ENCODE results near the gene KIF7.
"Not testable (repeated sequence)": the region's sequence is repeated elsewhere in the genome, so short reads cannot be mapped to it uniquely, and the experiment has no call there.

KIF7 gene

GRCh38 chr15:89615135-89615534 lies 40.1 kb downstream of the KIF7 start:
- no peak for DNase-seq

- DNase-seq: no peak
These were observed 41.1 kb downstream of the KIF7 start for GRCh38 chr15:89614164-89614563.

DNA sequence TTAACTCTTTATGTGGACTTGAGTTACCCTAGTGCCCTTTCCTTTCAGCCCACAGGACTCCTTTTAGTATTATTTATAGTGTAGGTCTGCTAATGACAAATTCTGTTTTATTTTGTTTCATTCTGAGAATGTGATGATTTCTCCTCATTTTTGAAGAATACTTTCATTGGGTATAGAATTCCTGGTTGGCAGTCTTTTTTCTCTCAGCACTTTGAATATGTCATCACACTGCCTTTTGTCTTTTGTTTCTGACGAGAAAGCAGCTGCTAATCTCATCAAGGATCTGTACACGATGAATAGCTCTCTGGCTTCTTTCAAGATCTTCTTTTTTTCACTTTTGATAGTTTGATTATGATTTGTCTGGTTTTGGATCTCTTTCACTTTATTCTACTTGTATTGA lies 42.2 kb downstream of the KIF7 start:
- DNase-seq: no peak

DNA sequence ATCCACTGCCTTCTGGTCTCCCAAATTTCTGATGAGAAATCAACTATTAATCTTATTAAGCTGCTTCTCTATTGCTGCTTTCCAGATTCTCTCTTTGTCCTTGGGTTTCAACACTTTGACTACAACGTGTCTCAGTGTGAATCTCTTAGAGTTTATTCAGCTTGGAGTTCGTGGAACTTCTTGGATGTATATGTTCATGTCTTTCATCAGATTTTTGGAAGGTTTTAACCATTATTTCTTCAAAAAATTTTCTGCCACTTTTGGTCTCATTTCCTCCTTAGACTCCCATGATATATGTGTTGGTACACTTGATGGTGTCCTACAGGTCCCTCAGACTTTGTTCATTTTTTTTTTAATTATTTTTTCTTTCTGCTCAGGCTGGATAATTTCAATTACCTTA lies 44.0 kb downstream of the KIF7 start:
- DNase-seq: no peak

DNA sequence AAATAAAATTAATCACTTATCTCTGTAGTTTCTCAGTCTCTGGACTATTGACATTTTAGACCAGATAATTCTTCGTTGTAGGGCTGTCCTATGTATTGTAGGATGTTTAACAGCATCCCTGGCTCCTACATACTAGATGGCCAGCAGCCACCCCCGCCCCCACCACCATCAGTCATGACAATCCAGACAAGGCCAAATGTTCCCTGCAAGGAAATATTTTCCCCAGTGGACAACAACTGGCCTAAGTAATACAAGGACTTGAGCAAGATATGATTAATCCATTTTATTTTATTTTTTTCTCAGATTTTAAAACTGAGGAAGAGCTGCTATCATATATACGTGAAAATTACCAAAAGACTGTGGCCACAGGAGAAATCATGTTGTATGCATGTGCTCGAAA lies 56.2 kb downstream of the KIF7 start:
- DNase-seq: no peak

DNA sequence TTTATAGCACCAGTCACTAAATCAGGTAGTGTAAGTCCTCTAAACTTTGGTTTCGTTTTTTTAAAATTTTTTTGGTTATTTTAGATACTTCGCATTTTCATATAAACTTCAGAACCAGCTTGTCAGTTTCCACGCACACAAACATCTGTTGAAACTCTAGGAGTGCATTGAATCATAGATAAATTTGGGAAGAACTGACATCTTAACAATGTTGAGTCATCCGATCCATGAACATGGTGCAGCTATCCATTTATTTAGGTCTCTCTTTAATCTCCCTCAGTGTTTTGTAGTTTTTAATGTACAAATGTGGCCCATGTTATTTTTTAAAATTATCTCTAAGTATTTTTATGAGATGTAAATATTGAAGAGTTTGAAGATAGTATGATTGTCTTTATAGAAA lies 62.2 kb downstream of the KIF7 start:
- no peak for DNase-seq

- DNase-seq: no peak
These were observed 63.4 kb downstream of the KIF7 start for GRCh38 chr15:89591834-89592233.

DNA sequence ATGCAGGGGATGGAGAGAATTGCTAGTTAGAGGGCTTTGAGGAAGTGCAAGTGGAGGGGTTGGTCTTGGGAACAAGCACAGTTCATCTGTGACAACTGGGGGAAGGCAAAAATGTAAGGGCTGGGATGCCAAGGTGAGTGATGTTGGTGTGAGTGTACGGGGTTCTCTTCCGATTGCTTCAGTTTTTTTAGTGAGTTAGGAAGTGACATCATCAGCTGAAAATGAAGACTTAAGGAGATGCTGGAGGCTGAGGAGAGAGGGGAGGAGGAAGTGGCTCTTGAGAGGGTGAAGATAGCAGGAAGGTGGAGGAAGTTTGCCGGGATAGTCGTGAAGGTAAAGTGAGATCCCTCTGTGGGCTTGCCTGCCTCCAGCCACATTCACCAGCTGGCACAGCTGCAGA lies 67.3 kb downstream of the KIF7 start:
- no peak for DNase-seq

GRCh38 chr15:89586651-89587050 lies 68.6 kb downstream of the KIF7 start:
- no peak for DNase-seq

DNA sequence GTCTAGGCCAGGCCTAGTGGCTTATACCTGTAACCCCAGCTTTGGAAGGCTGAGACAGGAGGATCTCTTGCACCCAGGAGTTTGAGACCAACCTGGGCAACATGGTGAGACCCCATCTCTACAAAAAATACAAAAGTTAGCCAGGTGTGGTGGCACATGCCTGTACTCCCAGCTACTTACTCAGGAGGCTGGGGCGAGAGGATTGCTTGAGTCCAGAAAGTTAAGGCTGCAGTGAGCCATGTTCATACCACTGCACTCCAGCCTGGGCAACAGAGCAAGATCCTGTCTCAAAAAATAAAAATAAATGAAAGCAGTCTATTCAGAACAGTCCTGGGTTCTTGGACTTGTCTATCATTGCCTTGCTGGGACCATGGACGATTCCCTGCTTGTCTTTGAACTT lies 74.5 kb downstream of the KIF7 start:
- not testable (repeated sequence) for DNase-seq

GRCh38 chr15:89578146-89578545 lies 77.1 kb downstream of the KIF7 start:
- no peak for DNase-seq
